GM12872 (cell line): ENCODE measurements around the gene TCERG1.
A peak's percentile ranks its signal among the peaks of the same experiment; 100 is the strongest.

ENCODE experiments used
- TF ChIP-seq, protein P1 (sequence below): IDR thresholded peaks from 3 replicates; pipeline ENCODE4 v1.5.1; 2011; ENCODE audit warnings: low read depth, mild to moderate bottlenecking, low read length, moderate library complexity; ENCODE audit not compliant: insufficient read depth

TCERG1 gene

GRCh38 chr5:146533882-146534281 lies 86.7 kb downstream of the TCERG1 start:
- TF ChIP-seq, protein P1, sequence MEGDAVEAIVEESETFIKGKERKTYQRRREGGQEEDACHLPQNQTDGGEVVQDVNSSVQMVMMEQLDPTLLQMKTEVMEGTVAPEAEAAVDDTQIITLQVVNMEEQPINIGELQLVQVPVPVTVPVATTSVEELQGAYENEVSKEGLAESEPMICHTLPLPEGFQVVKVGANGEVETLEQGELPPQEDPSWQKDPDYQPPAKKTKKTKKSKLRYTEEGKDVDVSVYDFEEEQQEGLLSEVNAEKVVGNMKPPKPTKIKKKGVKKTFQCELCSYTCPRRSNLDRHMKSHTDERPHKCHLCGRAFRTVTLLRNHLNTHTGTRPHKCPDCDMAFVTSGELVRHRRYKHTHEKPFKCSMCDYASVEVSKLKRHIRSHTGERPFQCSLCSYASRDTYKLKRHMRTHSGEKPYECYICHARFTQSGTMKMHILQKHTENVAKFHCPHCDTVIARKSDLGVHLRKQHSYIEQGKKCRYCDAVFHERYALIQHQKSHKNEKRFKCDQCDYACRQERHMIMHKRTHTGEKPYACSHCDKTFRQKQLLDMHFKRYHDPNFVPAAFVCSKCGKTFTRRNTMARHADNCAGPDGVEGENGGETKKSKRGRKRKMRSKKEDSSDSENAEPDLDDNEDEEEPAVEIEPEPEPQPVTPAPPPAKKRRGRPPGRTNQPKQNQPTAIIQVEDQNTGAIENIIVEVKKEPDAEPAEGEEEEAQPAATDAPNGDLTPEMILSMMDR = no peak

DNA sequence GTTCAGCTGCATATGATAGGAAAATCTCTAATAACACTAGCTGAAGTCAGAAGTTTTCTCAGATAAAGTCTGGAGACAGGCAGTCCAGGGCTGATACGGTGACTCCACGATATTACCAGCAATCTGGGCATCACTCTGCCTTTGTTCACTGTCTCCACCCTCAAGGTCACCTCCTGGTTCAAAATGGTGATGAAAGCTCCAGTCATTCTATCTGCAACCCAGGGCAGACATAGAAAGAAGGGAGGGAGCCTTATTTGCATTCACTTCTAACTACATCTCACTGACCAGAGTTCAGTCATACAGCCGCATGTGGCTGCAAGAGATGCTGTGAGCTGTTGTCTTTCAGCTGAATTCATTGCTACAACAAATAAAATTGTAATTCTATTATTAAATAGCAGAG lies 91.3 kb downstream of the TCERG1 start:
- TF ChIP-seq, protein P1 = no peak

- TF ChIP-seq, protein P1 = no peak
Observed at GRCh38 chr5:146539973-146540372, 92.8 kb downstream of the TCERG1 start.

GRCh38 chr5:146540414-146540813 lies 93.3 kb downstream of the TCERG1 start:
- TF ChIP-seq, protein P1 = no peak

DNA sequence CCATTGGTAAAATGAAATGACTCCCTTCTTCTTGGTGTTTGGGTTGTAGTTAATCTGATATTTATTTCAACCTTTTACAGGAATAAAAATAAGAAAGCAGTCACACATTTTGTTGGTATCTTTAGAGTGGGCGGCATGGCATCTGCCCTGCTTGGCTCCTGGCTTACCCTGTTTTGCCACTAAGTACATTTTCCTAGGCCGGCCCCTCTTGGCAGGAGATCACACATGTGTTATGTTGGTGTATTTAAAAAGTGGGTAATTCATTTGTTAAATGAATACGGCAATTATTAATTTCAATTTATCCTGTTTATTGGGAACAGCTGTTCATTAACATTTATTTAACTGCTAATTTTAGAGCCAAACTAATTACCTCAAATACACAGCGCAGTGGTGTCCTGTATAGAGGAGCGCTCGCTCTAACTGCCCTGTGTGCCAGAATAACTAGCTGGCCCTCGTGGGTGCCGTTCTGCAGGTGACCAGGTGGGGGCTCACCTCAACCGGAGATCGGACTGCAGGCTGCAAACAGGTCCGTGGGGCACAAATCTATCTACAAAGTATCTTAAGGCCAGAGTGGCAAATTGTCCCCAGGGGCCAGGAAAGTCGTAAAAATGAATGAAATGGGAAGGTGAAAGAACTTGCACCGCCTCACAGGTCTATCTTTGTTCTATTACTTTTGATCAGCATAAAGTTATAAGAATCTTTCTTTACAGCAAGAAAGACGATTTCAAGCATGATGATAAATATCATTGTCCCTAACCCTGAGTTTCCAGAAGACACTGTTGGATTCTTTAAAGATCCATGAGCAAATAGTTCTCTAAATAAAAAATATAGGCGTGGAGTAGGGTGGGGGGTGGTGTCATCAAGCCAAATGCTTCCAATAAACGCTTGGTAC lies 95.1 kb downstream of the TCERG1 start:
- TF ChIP-seq, protein P1 = peak; percentile 90

GRCh38 chr5:146544232-146544631 lies 97.1 kb downstream of the TCERG1 start:
- TF ChIP-seq, protein P1 = no peak

DNA sequence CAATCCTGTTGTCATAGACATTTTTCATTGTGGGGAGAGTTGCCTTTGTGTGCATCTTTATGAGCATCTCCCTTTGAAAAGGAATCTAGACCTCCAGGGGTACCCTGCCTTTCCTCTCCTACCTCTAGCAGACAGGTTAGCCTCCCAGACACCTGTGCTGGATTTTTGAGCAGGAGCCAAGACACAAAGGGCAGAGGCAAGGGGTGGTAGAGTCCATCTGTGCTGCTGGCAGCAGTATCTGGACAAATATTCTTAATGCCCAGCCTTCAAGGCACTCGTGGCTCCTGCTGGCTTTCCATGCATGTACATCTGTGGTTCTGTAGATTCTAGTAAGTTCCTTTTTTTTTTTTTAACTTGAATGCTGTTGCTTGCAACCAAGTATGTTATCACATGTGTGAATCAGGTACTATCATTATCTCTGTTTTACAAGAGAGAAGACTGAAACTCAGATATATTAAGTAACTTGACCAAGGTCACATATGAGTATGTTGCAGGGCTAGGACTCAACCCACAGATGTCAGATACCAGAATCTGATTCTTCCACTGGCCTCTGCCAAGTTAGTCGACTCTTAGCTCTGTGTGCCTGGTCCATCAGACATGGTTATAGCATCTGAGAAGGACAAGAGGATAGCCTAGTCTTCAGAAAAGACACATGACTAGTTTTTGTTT lies 101.8 kb downstream of the TCERG1 start:
- TF ChIP-seq, protein P1 = no peak
